ENCODE results near the gene GBE1.

DNA sequence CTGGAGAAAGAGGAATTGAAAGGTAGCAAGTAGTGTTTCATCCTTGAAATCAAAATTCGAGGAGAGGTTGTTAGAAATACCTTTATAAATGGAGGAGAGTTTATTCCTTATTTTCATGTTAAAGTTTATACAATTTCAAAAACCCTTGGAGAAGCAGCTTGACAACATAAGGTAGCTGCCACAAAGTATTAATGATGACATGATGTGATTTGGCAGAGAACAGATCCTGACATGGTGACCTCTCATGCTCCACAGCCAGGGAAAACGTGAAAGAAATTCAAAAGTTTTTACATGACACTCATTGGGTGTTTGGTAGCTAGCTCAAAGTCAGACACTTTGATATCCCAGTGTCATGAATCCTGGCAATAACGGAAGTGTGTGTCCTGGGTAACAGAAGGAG, 320.8 kb downstream of the GBE1 start:
- TF ChIP-seq, protein P1, sequence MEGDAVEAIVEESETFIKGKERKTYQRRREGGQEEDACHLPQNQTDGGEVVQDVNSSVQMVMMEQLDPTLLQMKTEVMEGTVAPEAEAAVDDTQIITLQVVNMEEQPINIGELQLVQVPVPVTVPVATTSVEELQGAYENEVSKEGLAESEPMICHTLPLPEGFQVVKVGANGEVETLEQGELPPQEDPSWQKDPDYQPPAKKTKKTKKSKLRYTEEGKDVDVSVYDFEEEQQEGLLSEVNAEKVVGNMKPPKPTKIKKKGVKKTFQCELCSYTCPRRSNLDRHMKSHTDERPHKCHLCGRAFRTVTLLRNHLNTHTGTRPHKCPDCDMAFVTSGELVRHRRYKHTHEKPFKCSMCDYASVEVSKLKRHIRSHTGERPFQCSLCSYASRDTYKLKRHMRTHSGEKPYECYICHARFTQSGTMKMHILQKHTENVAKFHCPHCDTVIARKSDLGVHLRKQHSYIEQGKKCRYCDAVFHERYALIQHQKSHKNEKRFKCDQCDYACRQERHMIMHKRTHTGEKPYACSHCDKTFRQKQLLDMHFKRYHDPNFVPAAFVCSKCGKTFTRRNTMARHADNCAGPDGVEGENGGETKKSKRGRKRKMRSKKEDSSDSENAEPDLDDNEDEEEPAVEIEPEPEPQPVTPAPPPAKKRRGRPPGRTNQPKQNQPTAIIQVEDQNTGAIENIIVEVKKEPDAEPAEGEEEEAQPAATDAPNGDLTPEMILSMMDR (IDR thresholded peaks at IDR 0.05): no peak
- TF ChIP-seq POLR2A (IDR thresholded peaks at IDR 0.05) (no peak), POLR2AphosphoS5 (IDR thresholded peaks at IDR 0.05) (no peak)

Data from breast epithelium (tissue), 3 donors.